Osteocyte (in vitro differentiated cells): ENCODE results near the gene CD63. TPM values are rescaled to one million over a fixed set of nuclear protein-coding genes. Genes with fewer than 3 reads are reported as not detected.

Experiments used
- DNase-seq: peaks from one replicate; pipeline ENCODE4 v3.0.0; 2021; ENCODE audit warnings: mixed read lengths; ENCODE audit not compliant: unreplicated experiment; ENCODE audit errors: extremely low spot score
- H3K27ac Mint-ChIP-seq: one replicate; pipeline ENCODE4 v1.8.0; 2021; ENCODE audit warnings: mild to moderate bottlenecking, mixed read lengths; ENCODE audit not compliant: unreplicated experiment
- H3K27me3 Mint-ChIP-seq: one replicate; pipeline ENCODE4 v1.8.0; 2021; ENCODE audit warnings: mixed read lengths; ENCODE audit not compliant: unreplicated experiment
- H3K36me3 Mint-ChIP-seq: one replicate; pipeline ENCODE4 v1.8.0; 2021; ENCODE audit warnings: mixed read lengths; ENCODE audit not compliant: unreplicated experiment
- H3K4me1 Mint-ChIP-seq: one replicate; pipeline ENCODE4 v1.8.0; 2021; ENCODE audit warnings: mixed read lengths; ENCODE audit not compliant: unreplicated experiment
- H3K4me3 Mint-ChIP-seq: one replicate; pipeline ENCODE4 v1.8.0; 2021; ENCODE audit warnings: mild to moderate bottlenecking, moderate library complexity, mixed read lengths; ENCODE audit not compliant: unreplicated experiment
- H3K9me3 Mint-ChIP-seq: one replicate; pipeline ENCODE4 v1.8.0; 2021; ENCODE audit warnings: mixed read lengths; ENCODE audit not compliant: unreplicated experiment
- CTCF ChIP-seq: fragments of 200-600 bp; sonication (generic); IDR thresholded peaks from 2 replicates; pipeline ENCODE4 v1.5.0; 2021; ENCODE audit warnings: antibody characterized with exemption, mild to moderate bottlenecking, moderate library complexity
- total RNA-seq: library from RNA; stranded (reverse); gene quantifications from 2 replicates; pipeline ENCODE4 v1.2.1, GENCODE V29; 2021

The CD63 gene
- total RNA-seq, 1 donor from 2014 or later = 1,511 TPM

GRCh38 chr12:55696796-55697462 lies 31.9 kb downstream of the CD63 start:
- H3K27ac Mint-ChIP-seq = no peak overlapping the region
- no peaks in the 10 kb centered on the region for H3K36me3 Mint-ChIP-seq
- DNase-seq = no peak

DNA sequence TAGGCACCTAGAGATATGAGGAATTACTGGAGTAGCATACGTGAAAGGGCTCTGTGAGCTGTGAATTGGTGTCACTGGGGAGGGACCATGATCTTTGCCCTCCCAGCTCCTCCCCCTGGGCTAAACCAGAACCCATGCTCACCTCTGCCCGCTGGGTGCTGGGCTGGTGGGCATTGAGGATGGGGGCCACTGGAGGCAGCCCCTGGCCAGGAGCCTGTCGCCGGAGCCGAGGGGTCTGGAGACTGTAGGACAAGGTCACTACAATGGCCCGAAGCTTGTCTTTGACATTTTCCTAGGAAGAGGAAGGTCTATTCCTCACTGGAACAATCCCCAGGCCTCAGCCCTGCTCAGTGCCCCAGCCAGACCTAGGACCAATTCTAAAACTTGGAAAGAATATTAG lies 32.7 kb downstream of the CD63 start:
- Mint-ChIP-seq H3K27me3 (no peaks in the 10 kb centered on the region), H3K4me3 (no peak overlapping the region), H3K9me3 (no peaks in the 10 kb centered on the region), H3K4me1 (no peaks in the 10 kb centered on the region), H3K36me3 (no peaks in the 10 kb centered on the region), H3K27ac (no peak overlapping the region)
- no peak for TF ChIP-seq CTCF
- DNase-seq = no peak

More at GRCh38 chr12:55696796-55697462, 31.9 kb downstream of the CD63 start:
- H3K4me3 Mint-ChIP-seq = no peak overlapping the region
- TF ChIP-seq CTCF = no peak
- no peaks in the 10 kb centered on the region for H3K27me3 Mint-ChIP-seq
- no peaks in the 10 kb centered on the region for H3K4me1 Mint-ChIP-seq
- no peaks in the 10 kb centered on the region for H3K9me3 Mint-ChIP-seq

- no peak overlapping the region for H3K27ac Mint-ChIP-seq
- H3K27me3 Mint-ChIP-seq = no peaks in the 10 kb centered on the region
- H3K4me3 Mint-ChIP-seq = no peak overlapping the region
- no peaks in the 10 kb centered on the region for H3K36me3 Mint-ChIP-seq
- no peak for TF ChIP-seq CTCF
- H3K4me1 Mint-ChIP-seq = no peaks in the 10 kb centered on the region
- H3K9me3 Mint-ChIP-seq = no peaks in the 10 kb centered on the region
- DNase-seq = no peak
These were observed 33.5 kb downstream of the CD63 start for GRCh38 chr12:55695349-55695748.

- Mint-ChIP-seq H3K27me3 (no peaks in the 10 kb centered on the region), H3K27ac (no peak overlapping the region), H3K9me3 (no peaks in the 10 kb centered on the region), H3K36me3 (no peaks in the 10 kb centered on the region), H3K4me1 (no peaks in the 10 kb centered on the region), H3K4me3 (no peak overlapping the region)
- TF ChIP-seq CTCF = no peak
- DNase-seq = no peak
These were observed 34.2 kb downstream of the CD63 start for GRCh38 chr12:55694651-55695050.

GRCh38 chr12:55694188-55694515 lies 34.7 kb downstream of the CD63 start:
- Mint-ChIP-seq H3K9me3 (no peaks in the 10 kb centered on the region), H3K4me1 (no peaks in the 10 kb centered on the region), H3K27me3 (no peaks in the 10 kb centered on the region), H3K4me3 (no peak overlapping the region), H3K27ac (no peak overlapping the region), H3K36me3 (no peaks in the 10 kb centered on the region)
- TF ChIP-seq CTCF = no peak
- DNase-seq = no peak
